WTC11 (cell line): ENCODE results near the gene RPS6KA2. TPM values are rescaled to one million over a fixed set of nuclear protein-coding genes. Genes with fewer than 3 reads are reported as not detected.

Experiments used
- ATAC-seq: fragments of 200-7000 bp; cut with Tn5 transposase; 2 replicates; pipeline ENCODE4 v1.10.0; 2021; ENCODE audit warnings: mild to moderate bottlenecking, moderate library complexity
- CTCF ChIA-PET: fragments of 300-600 bp; sonication (Branson Sonifier 250); formaldehyde crosslinking; loops from one replicate; lab custom pipeline; 2021; ENCODE audit warnings: antibody characterized with exemption; lab: Charles Lee
- POLR2A ChIA-PET: fragments of 350-600 bp; sonication (Branson Sonifier 250); formaldehyde crosslinking; loops from one replicate; lab custom pipeline; 2021; ENCODE audit warnings: antibody characterized with exemption; lab: Charles Lee
- DNase-seq: peaks from one replicate; pipeline ENCODE4 v3.0.0; 2021; ENCODE audit warnings: low spot score
- H3K27ac Mint-ChIP-seq: 2 replicates; pipeline ENCODE4 v1.8.0; 2021; ENCODE audit warnings: mixed read lengths
- H3K27me3 Mint-ChIP-seq: 2 replicates; pipeline ENCODE4 v1.8.0; 2021; ENCODE audit warnings: low read depth, mild to moderate bottlenecking, moderate library complexity, mixed read lengths
- H3K36me3 Mint-ChIP-seq: 2 replicates; pipeline ENCODE4 v1.8.0; 2021; ENCODE audit warnings: mixed read lengths
- H3K4me1 Mint-ChIP-seq: 2 replicates; pipeline ENCODE4 v1.8.0; 2022; ENCODE audit warnings: mixed read lengths
- H3K4me3 Mint-ChIP-seq: 2 replicates; pipeline ENCODE4 v1.8.0; 2021; ENCODE audit warnings: mild to moderate bottlenecking, moderate library complexity, mixed read lengths
- H3K9me3 Mint-ChIP-seq: 2 replicates; pipeline ENCODE4 v1.8.0; 2021; ENCODE audit warnings: mixed read lengths
- AR ChIP-seq: fragments of 250-450 bp; sonication (Bioruptor Pico); IDR thresholded peaks from 2 replicates; pipeline ENCODE4 v1.9.0; 2021; ENCODE audit warnings: mild to moderate bottlenecking
- ARID4B ChIP-seq: sonication (generic); formaldehyde crosslinking; IDR thresholded peaks from 2 replicates; pipeline ENCODE4 v1.8.0; 2023; ENCODE audit warnings: missing genetic modification reagents, mild to moderate bottlenecking, borderline replicate concordance
- ATF2 ChIP-seq: sonication (generic); formaldehyde crosslinking; IDR thresholded peaks from 2 replicates; pipeline ENCODE4 v1.8.1; 2022; ENCODE audit warnings: low read depth, missing genetic modification reagents, borderline replicate concordance
- ATF6 ChIP-seq: sonication (generic); formaldehyde crosslinking; IDR thresholded peaks from 2 replicates; pipeline ENCODE4 v1.8.1; 2023; ENCODE audit warnings: mild to moderate bottlenecking, missing genetic modification reagents
- CBFB ChIP-seq: sonication (generic); formaldehyde crosslinking; IDR thresholded peaks from 2 replicates; pipeline ENCODE4 v1.8.1; 2022; ENCODE audit warnings: mild to moderate bottlenecking, low read depth, missing genetic modification reagents
- CDX4 ChIP-seq: fragments of 250-450 bp; sonication (Bioruptor Pico); IDR thresholded peaks from 2 replicates; pipeline ENCODE4 v1.9.0; 2021; ENCODE audit warnings: moderate library complexity, mild to moderate bottlenecking, inconsistent platforms, borderline replicate concordance
- ERG ChIP-seq: fragments of 250-450 bp; sonication (Bioruptor Pico); IDR thresholded peaks from 2 replicates; pipeline ENCODE4 v1.8.0; 2021; ENCODE audit warnings: mild to moderate bottlenecking
- ESRRA ChIP-seq: sonication (generic); formaldehyde crosslinking; IDR thresholded peaks from 2 replicates; pipeline ENCODE4 v1.8.1; 2022; ENCODE audit warnings: mild to moderate bottlenecking, missing genetic modification reagents, borderline replicate concordance
- JAZF1 ChIP-seq: fragments of 250-450 bp; sonication (Bioruptor Pico); IDR thresholded peaks from 2 replicates; pipeline ENCODE4 v1.9.0; 2021; ENCODE audit warnings: moderate library complexity, mild to moderate bottlenecking, inconsistent platforms
- MAX ChIP-seq: sonication (generic); formaldehyde crosslinking; IDR thresholded peaks from 2 replicates; pipeline ENCODE4 v1.8.0; 2022; ENCODE audit warnings: mild to moderate bottlenecking, missing genetic modification reagents
- OVOL2 ChIP-seq: fragments of 250-450 bp; sonication (Bioruptor Pico); IDR thresholded peaks from 2 replicates; pipeline ENCODE4 v1.9.0; 2021; ENCODE audit warnings: mild to moderate bottlenecking, borderline replicate concordance
- TCF7 ChIP-seq: sonication (generic); formaldehyde crosslinking; IDR thresholded peaks from 2 replicates; pipeline ENCODE4 v1.8.0; 2022; ENCODE audit warnings: mild to moderate bottlenecking, low read depth, missing genetic modification reagents, moderate library complexity
- USF2 ChIP-seq: sonication (generic); formaldehyde crosslinking; IDR thresholded peaks from 2 replicates; pipeline ENCODE4 v1.8.1; 2023; ENCODE audit warnings: mild to moderate bottlenecking, missing genetic modification reagents, moderate library complexity
- ZBTB43 ChIP-seq: sonication (generic); formaldehyde crosslinking; IDR thresholded peaks from 2 replicates; pipeline ENCODE4 v1.8.1; 2023; ENCODE audit warnings: mild to moderate bottlenecking, missing genetic modification reagents
- ZNF263 ChIP-seq: sonication (generic); formaldehyde crosslinking; IDR thresholded peaks from 2 replicates; pipeline ENCODE4 v1.8.1; 2022; ENCODE audit warnings: low read depth, mild to moderate bottlenecking, moderate library complexity, missing genetic modification reagents
- ZNF532 ChIP-seq: fragments of 250-450 bp; sonication (Bioruptor Pico); IDR thresholded peaks from 2 replicates; pipeline ENCODE4 v1.9.0; 2021; ENCODE audit warnings: mild to moderate bottlenecking, borderline replicate concordance
- total RNA-seq: library from RNA; stranded (reverse); gene quantifications from 3 replicates; pipeline ENCODE4 v1.2.3, GENCODE V29; 2021

RPS6KA2 gene
- total RNA-seq, 1 experiment from 2014 or later, result 24.2 TPM

GRCh38 chr6:166544296-166544605, 82.8 kb downstream of the RPS6KA2 start:
- ATAC-seq, result no peak
- H3K4me3 Mint-ChIP-seq, result no peak overlapping the region
- POLR2A ChIA-PET, result interaction anchor here (0.7 kb wide), 1 partner anchor 29 kb away, joined by 3 read pairs; no protein-coding TSS in a partner anchor

More at GRCh38 chr6:166544296-166544605, 82.8 kb downstream of the RPS6KA2 start:
- CTCF ChIA-PET, result interaction anchor here (1.2 kb wide), 1 partner anchor 10 kb away, joined by 3 read pairs; no protein-coding TSS in a partner anchor
- Mint-ChIP-seq H3K27me3 (no peaks in the 10 kb centered on the region), H3K4me1 (peaks cover 49% of the 10 kb centered on the region), H3K27ac (peak overlapping the region; percentile 43; the same call in 1 of the 2 replicates), H3K9me3 (no peaks in the 10 kb centered on the region), H3K36me3 (no peaks in the 10 kb centered on the region)
- no peak for DNase-seq
- TF ChIP-seq USF2 (CRISPR knock-in tag) (no peak), MAX (CRISPR knock-in tag) (no peak), ZBTB43 (CRISPR knock-in tag) (no peak), ATF6 (CRISPR knock-in tag) (no peak), TCF7 (CRISPR knock-in tag) (no peak), ARID4B (CRISPR knock-in tag) (no peak), CDX4 (CRISPR knock-in tag) (no peak), OVOL2 (no peak), ZNF263 (CRISPR knock-in tag) (no peak), ATF2 (CRISPR knock-in tag) (no peak), ESRRA (CRISPR knock-in tag) (no peak), JAZF1 (CRISPR knock-in tag) (no peak), ZNF532 (no peak), ERG (no peak), CBFB (CRISPR knock-in tag) (no peak), AR (CRISPR knock-in tag) (no peak)
